HCT116 (cell line): ENCODE data around the gene DAGLA. TPM values are rescaled to one million over a fixed set of nuclear protein-coding genes. Genes with fewer than 3 reads are reported as not detected.

ENCODE experiments used
- ATAC-seq: fragments of 200-7000 bp; cut with Tn5 transposase; 2 replicates; pipeline ENCODE4 v1.9.1; 2020; ENCODE audit warnings: mild to moderate bottlenecking, moderate library complexity
- BruUV-seq: library from RNA; stranded (reverse); fragments of 400-500 nt; replicated peaks from 2 replicates; lab custom pipeline; 2021; lab: Mats Ljungman, UMichigan
- CTCF ChIA-PET: fragments of 300-600 bp; sonication (Branson Sonifier 250); formaldehyde crosslinking; loops from one replicate; lab custom pipeline; 2021; ENCODE audit warnings: antibody characterized with exemption; lab: Charles Lee
- POLR2A ChIA-PET: fragments of 300-600, 350-600 bp; sonication (Branson Sonifier 250); formaldehyde crosslinking; loops from one replicate; lab custom pipeline; 2021; ENCODE audit warnings: antibody characterized with exemption; lab: Charles Lee
- RAD21 ChIA-PET, 2 experiments: fragments of 300-600 bp; sonication (Branson Sonifier 250); formaldehyde crosslinking; loops; one replicate each; lab custom pipeline; 2023; ENCODE audit warnings: low total read pairs in 2 of 2; ENCODE audit not compliant: uncharacterized antibody in 2 of 2, unreplicated experiment in 2 of 2, low non-redundant PET in 1 of 2; lab: Charles Lee
- DNase-seq: peaks from one replicate; pipeline ENCODE4 v3.0.0-alpha.2; 2010; ENCODE audit warnings: low read depth, low spot score
- H2AFZ ChIP-seq: fragments of 200-600 bp; shearing (Covaris generic), sonication (generic); 2 replicates; pipeline ENCODE4 v1.6.1; 2017; ENCODE audit warnings: low read depth, mixed run types, mixed read lengths, antibody characterized with exemption, low read length; ENCODE audit not compliant: poor library complexity, severe bottlenecking
- H3K27ac ChIP-seq: 2 replicates; pipeline ENCODE4 v1.5.1; 2012; ENCODE audit warnings: low read depth, low read length
- H3K27me3 ChIP-seq: fragments of 200-600 bp; sonication (generic); 2 replicates; pipeline ENCODE4 v1.6.1; 2016; ENCODE audit warnings: mixed run types, low read length, mixed read lengths; ENCODE audit not compliant: insufficient read depth
- H3K36me3 ChIP-seq, 2 experiments: fragments of 200-500 bp in 1 of 2; fragments of 200-600 bp in 1 of 2; sonication (Bioruptor generic) in 1 of 2; sonication (generic) in 1 of 2; 2 replicates each; pipeline versions ENCODE4 v1.5.1 to v1.6.1; 2014 to 2016; ENCODE audit warnings: low read length in 2 of 2, inconsistent platforms in 1 of 2, mixed read lengths in 1 of 2, mixed run types in 1 of 2; ENCODE audit not compliant: insufficient read depth in 2 of 2, control insufficient read depth in 1 of 2
- H3K4me1 ChIP-seq, 2 experiments: fragments of 200-600 bp in 1 of 2; sonication (generic) in 1 of 2; 2 replicates each; pipeline versions ENCODE4 v1.5.1 to v1.6.1; 2012 to 2017; ENCODE audit warnings: low read length in 2 of 2, inconsistent platforms in 1 of 2, mild to moderate bottlenecking in 1 of 2, mixed read lengths in 1 of 2, mixed run types in 1 of 2, moderate library complexity in 1 of 2; ENCODE audit not compliant: insufficient read depth in 2 of 2, control insufficient read depth in 1 of 2
- H3K4me2 ChIP-seq: fragments of 200-600 bp; sonication (generic); 2 replicates; pipeline ENCODE4 v1.6.1; 2017; ENCODE audit warnings: mixed run types, low read length, mixed read lengths
- H3K4me3 ChIP-seq, 2 experiments: fragments of 200-600 bp in 1 of 2; sonication (generic) in 1 of 2; replicated peaks in 1 of 2; 2 replicates each; pipeline ENCODE4 v1.5.1; 2011 to 2016; ENCODE audit warnings: low read length in 2 of 2, control low read depth in 1 of 2, low read depth in 1 of 2, mild to moderate bottlenecking in 1 of 2, mixed read lengths in 1 of 2, mixed run types in 1 of 2
- H3K79me2 ChIP-seq: fragments of 200-600 bp; sonication (generic); 2 replicates; pipeline ENCODE4 v1.6.1; 2017; ENCODE audit warnings: mild to moderate bottlenecking, mixed run types, low read length, moderate library complexity, mixed read lengths; ENCODE audit not compliant: insufficient read depth
- H3K9ac ChIP-seq: fragments of 200-600 bp; sonication (generic); 2 replicates; pipeline ENCODE4 v1.6.1; 2016; ENCODE audit warnings: low read length, mixed read lengths
- H3K9me2 ChIP-seq: fragments of 200-600 bp; sonication (generic), shearing (Covaris generic); 2 replicates; pipeline ENCODE4 v1.6.1; 2017; ENCODE audit warnings: mixed run types, mild to moderate bottlenecking, moderate library complexity; ENCODE audit not compliant: insufficient read depth
- H3K9me3 ChIP-seq, 2 experiments: fragments of 200-500 bp in 1 of 2; fragments of 200-600 bp in 1 of 2; sonication (Bioruptor generic) in 1 of 2; sonication (generic) in 1 of 2; 2 replicates each; pipeline ENCODE4 v1.6.1; 2014 to 2017; ENCODE audit warnings: low read length in 2 of 2, mixed read lengths in 2 of 2, inconsistent platforms in 1 of 2, low read depth in 1 of 2, mild to moderate bottlenecking in 1 of 2, mixed run types in 1 of 2, moderate library complexity in 1 of 2; ENCODE audit not compliant: control insufficient read depth in 1 of 2, insufficient read depth in 1 of 2
- H4K20me1 ChIP-seq: fragments of 200-600 bp; sonication (generic), shearing (Covaris generic); 2 replicates; pipeline ENCODE4 v1.6.1; 2017; ENCODE audit warnings: mixed run types, mild to moderate bottlenecking, moderate library complexity; ENCODE audit not compliant: insufficient read depth
- CBX3 ChIP-seq: IDR thresholded peaks from 2 replicates; pipeline ENCODE4 v1.6.1; 2012; ENCODE audit warnings: low read depth
- intact Hi-C: fragments of 100-400 bp; cut with micrococcal nuclease; formaldehyde crosslinking; loops from 2 replicates; pipeline ENCODE4 v1.10.0; 2022
- total RNA-seq: library from RNA; stranded (reverse); gene quantifications from one replicate; pipeline ENCODE4 v1.2.1, GENCODE V29; 2021; ENCODE audit not compliant: unreplicated experiment
- TF ChIP-seq, protein P1 (sequence below), 3 experiments: fragments of 200-600 bp in 1 of 3; sonication (generic) in 1 of 3; IDR thresholded peaks in 2 of 3; conservative IDR thresholded peaks in 1 of 3; 2 replicates each; pipeline ENCODE4 v1.5.1; 2012 to 2017; ENCODE audit warnings: low read depth in 2 of 3, low read length in 2 of 3, antibody characterized with exemption in 1 of 3, borderline replicate concordance in 1 of 3, control low read depth in 1 of 3, mild to moderate bottlenecking in 1 of 3, mixed read lengths in 1 of 3, mixed run types in 1 of 3, moderate library complexity in 1 of 3; ENCODE audit not compliant: insufficient read depth in 1 of 3
- TF ChIP-seq, protein P2 (sequence below): IDR thresholded peaks from 2 replicates; pipeline ENCODE4 v1.6.1; 2012
- TF ChIP-seq, protein P3 (sequence below): IDR thresholded peaks from 2 replicates; pipeline ENCODE4 v1.6.1; 2012; ENCODE audit warnings: low read depth

Gene DAGLA
- total RNA-seq, 1 experiment from 2014 or later: 2.7 TPM

DNA sequence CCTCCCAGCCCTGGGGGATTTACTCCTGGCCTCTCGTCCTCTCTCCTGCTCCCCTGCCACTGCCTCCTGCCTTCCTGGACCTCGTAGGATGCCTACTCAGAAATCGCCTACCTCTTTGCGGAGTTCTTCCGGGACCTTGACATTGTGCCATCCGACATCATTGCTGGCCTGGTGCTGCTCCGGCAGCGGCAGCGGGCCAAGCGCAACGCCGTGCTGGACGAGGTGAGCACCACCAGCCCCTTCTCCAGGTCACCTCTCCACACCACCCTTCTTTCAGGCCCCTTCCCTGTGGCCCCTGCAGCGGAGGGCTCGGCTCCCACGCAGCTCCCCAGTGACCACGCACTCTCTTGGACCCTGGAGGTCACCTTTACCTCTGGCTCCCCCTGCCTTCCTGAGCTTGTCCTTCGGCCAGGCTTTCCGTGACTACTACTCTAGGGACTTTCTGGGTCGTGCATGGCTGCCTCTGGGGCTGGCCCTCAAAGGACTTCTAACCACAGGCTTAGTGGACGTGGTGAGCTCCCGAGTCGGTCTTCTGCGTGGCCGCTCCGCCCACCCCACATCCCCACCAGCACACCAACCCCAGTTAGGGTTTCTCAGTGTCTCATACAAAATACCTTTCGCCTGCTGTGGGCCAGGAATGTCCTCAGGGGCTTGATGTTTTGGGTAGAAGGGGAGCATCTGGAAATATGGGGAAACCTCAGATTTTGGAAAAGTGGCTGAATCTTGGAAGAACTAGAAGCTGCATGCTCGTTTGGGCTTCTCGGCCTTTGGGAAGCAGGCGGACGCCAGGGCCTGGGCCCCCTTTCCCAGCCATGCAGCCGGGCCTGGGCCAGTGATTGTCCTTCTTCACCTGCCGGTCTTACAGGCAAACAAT is 48.1 kb downstream of the DAGLA start:
- no peak for DNase-seq
- intact Hi-C loops: no loop called here
- no peak for TF ChIP-seq CBX3
- TF ChIP-seq, protein P1, sequence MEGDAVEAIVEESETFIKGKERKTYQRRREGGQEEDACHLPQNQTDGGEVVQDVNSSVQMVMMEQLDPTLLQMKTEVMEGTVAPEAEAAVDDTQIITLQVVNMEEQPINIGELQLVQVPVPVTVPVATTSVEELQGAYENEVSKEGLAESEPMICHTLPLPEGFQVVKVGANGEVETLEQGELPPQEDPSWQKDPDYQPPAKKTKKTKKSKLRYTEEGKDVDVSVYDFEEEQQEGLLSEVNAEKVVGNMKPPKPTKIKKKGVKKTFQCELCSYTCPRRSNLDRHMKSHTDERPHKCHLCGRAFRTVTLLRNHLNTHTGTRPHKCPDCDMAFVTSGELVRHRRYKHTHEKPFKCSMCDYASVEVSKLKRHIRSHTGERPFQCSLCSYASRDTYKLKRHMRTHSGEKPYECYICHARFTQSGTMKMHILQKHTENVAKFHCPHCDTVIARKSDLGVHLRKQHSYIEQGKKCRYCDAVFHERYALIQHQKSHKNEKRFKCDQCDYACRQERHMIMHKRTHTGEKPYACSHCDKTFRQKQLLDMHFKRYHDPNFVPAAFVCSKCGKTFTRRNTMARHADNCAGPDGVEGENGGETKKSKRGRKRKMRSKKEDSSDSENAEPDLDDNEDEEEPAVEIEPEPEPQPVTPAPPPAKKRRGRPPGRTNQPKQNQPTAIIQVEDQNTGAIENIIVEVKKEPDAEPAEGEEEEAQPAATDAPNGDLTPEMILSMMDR (IDR thresholded peaks at IDR 0.05 in 2 of 3, conservative IDR thresholded peaks at IDR 0.05 in 1 of 3; ENCODE audit: borderline replicate concordance in 1 of 3, insufficient read depth in 1 of 3, low read depth in 2 of 3, low read length in 2 of 3): 0 out of 6 replicates have a peak, but pooled peaks of 1 of the 3 experiments have one; percentile 17
- TF ChIP-seq, protein P2, sequence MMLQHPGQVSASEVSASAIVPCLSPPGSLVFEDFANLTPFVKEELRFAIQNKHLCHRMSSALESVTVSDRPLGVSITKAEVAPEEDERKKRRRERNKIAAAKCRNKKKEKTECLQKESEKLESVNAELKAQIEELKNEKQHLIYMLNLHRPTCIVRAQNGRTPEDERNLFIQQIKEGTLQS: no peak
- no peak overlapping the region for H2AFZ ChIP-seq
- H3K79me2 ChIP-seq: no peaks in the 10 kb centered on the region
- peak overlapping the region; percentile 52; the same call in 1 of the 2 replicates for H3K9ac ChIP-seq
- no peaks in the 10 kb centered on the region for H4K20me1 ChIP-seq
- CTCF ChIA-PET: interaction anchor here (2.3 kb wide), 1 partner anchor 19 kb away, joined by 6 read pairs; no protein-coding TSS in a partner anchor
- H3K4me1 ChIP-seq: peaks cover 34 to 51% of the 10 kb centered on the region in 2 experiments
- no TSS peak for BruUV-seq
- POLR2A ChIA-PET: no interaction called here
- no peaks in the 10 kb centered on the region for H3K9me3 ChIP-seq
- no peak for ATAC-seq
- H3K36me3 ChIP-seq: no peaks in the 10 kb centered on the region
- RAD21 ChIA-PET: interaction anchor here in 1 of 2 experiments (0.7 kb wide), 1 partner anchor 56 kb away, joined by 3 read pairs; no protein-coding TSS in a partner anchor
- peak overlapping the region; percentile 85 for H3K4me2 ChIP-seq
- H3K27me3 ChIP-seq: 0 out of 2 replicates have a peak, but pooled peaks cover 3% of the 10 kb centered on the region
- H3K4me3 ChIP-seq: peak overlapping the region in 1 of 2 experiments; percentile 24; a peak in 2 of 4 replicates
- no peaks in the 10 kb centered on the region for H3K9me2 ChIP-seq
- no peak overlapping the region for H3K27ac ChIP-seq

DNA sequence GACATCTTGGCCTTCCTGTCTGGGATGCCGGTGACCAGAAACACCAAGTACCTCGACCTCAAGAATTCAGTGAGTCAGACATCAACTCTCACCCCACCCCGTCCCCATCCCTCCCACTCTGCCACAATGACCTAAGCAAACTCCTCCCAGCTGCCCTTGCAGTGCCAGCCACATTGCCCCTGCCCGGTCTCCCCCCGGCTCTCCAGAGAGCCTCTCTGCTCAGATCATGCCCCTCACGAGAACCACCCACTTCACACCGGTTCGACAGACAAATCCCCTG is 48.7 kb downstream of the DAGLA start:
- ATAC-seq (peak; percentile 61), DNase-seq (peak; percentile 52)
- H3K9ac ChIP-seq: peak overlapping the region; percentile 52
- H3K4me2 ChIP-seq: peak overlapping the region; percentile 85
- peaks cover 34 to 54% of the 10 kb centered on the region in 2 experiments for H3K4me1 ChIP-seq
- H3K27me3 ChIP-seq: 0 out of 2 replicates have a peak, but pooled peaks cover 3% of the 10 kb centered on the region
- no TSS peak for BruUV-seq
- no peak overlapping the region for H2AFZ ChIP-seq
- peak overlapping the region in 1 of 2 experiments; percentile 24; a peak in 1 of 4 replicates for H3K4me3 ChIP-seq
- H4K20me1 ChIP-seq: no peaks in the 10 kb centered on the region
- no peaks in the 10 kb centered on the region for H3K79me2 ChIP-seq
- intact Hi-C loops: no loop called here
- ChIA-PET CTCF (interaction anchor here (2.3 kb wide), 1 partner anchor 19 kb away, joined by 6 read pairs; no protein-coding TSS in a partner anchor), RAD21 (interaction anchor here in 1 of 2 experiments (0.7 kb wide), 1 partner anchor 57 kb away, joined by 3 read pairs; no protein-coding TSS in a partner anchor), POLR2A (no interaction called here)
- TF ChIP-seq, protein P1 (IDR thresholded peaks at IDR 0.05 in 2 of 3, conservative IDR thresholded peaks at IDR 0.05 in 1 of 3; ENCODE audit: borderline replicate concordance in 1 of 3, insufficient read depth in 1 of 3, low read depth in 2 of 3, low read length in 2 of 3): no peak
- TF ChIP-seq, protein P3, sequence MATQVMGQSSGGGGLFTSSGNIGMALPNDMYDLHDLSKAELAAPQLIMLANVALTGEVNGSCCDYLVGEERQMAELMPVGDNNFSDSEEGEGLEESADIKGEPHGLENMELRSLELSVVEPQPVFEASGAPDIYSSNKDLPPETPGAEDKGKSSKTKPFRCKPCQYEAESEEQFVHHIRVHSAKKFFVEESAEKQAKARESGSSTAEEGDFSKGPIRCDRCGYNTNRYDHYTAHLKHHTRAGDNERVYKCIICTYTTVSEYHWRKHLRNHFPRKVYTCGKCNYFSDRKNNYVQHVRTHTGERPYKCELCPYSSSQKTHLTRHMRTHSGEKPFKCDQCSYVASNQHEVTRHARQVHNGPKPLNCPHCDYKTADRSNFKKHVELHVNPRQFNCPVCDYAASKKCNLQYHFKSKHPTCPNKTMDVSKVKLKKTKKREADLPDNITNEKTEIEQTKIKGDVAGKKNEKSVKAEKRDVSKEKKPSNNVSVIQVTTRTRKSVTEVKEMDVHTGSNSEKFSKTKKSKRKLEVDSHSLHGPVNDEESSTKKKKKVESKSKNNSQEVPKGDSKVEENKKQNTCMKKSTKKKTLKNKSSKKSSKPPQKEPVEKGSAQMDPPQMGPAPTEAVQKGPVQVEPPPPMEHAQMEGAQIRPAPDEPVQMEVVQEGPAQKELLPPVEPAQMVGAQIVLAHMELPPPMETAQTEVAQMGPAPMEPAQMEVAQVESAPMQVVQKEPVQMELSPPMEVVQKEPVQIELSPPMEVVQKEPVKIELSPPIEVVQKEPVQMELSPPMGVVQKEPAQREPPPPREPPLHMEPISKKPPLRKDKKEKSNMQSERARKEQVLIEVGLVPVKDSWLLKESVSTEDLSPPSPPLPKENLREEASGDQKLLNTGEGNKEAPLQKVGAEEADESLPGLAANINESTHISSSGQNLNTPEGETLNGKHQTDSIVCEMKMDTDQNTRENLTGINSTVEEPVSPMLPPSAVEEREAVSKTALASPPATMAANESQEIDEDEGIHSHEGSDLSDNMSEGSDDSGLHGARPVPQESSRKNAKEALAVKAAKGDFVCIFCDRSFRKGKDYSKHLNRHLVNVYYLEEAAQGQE: no peak
- H3K27ac ChIP-seq: 0 out of 2 replicates have a peak overlapping the region, but pooled peaks have one; percentile 59
- H3K36me3 ChIP-seq: no peaks in the 10 kb centered on the region
- H3K9me2 ChIP-seq: no peaks in the 10 kb centered on the region
- no peaks in the 10 kb centered on the region for H3K9me3 ChIP-seq
